Mesenchymal stem cell (in vitro differentiated cells and primary cell): Measurements from ENCODE around the gene MAFB.
A peak's percentile ranks its signal among the peaks of the same experiment; 100 is the strongest.

ENCODE experiments used
- DNase-seq: peaks from one replicate; pipeline ENCODE4 v3.0.0-alpha.2; 2013
- H2AFZ ChIP-seq: one replicate; pipeline ENCODE4 v1.6.1; 2013; ENCODE audit warnings: low read depth, mild to moderate bottlenecking, control low read depth, inconsistent platforms, low read length, moderate library complexity
- H2AK5ac ChIP-seq: 2 replicates; pipeline ENCODE4 v1.6.1; 2013; ENCODE audit warnings: low read length, moderate library complexity, mild to moderate bottlenecking, inconsistent platforms; ENCODE audit not compliant: severe bottlenecking
- H2BK120ac ChIP-seq: one replicate; pipeline ENCODE4 v1.6.1; 2013; ENCODE audit warnings: low read depth, mild to moderate bottlenecking, inconsistent platforms, low read length, moderate library complexity
- H2BK12ac ChIP-seq, 2 experiments: one replicate each; pipeline ENCODE4 v1.6.1; 2013; ENCODE audit warnings: inconsistent platforms in 2 of 2, low read length in 2 of 2, mild to moderate bottlenecking in 2 of 2, moderate library complexity in 2 of 2, control low read depth in 1 of 2
- H2BK15ac ChIP-seq: one replicate; pipeline ENCODE4 v1.6.1; 2013; ENCODE audit warnings: mild to moderate bottlenecking, low read depth, inconsistent platforms; ENCODE audit not compliant: poor library complexity, severe bottlenecking
- H2BK5ac ChIP-seq: 2 replicates; pipeline ENCODE4 v1.6.1; 2013; ENCODE audit warnings: low read depth, mild to moderate bottlenecking, low read length, control low read depth, inconsistent platforms; ENCODE audit not compliant: poor library complexity, severe bottlenecking
- H3K14ac ChIP-seq, 2 experiments: one replicate each; pipeline ENCODE4 v1.6.1; 2013; ENCODE audit warnings: inconsistent platforms in 2 of 2, low read length in 2 of 2, control low read depth in 1 of 2, mild to moderate bottlenecking in 1 of 2, moderate library complexity in 1 of 2
- H3K18ac ChIP-seq, 2 experiments: one replicate each; pipeline ENCODE4 v1.6.1; 2013; ENCODE audit warnings: inconsistent platforms in 2 of 2, low read length in 2 of 2, control low read depth in 1 of 2, low read depth in 1 of 2, mild to moderate bottlenecking in 1 of 2
- H3K23ac ChIP-seq, 2 experiments: one replicate each; pipeline ENCODE4 v1.6.1; 2013; ENCODE audit warnings: inconsistent platforms in 2 of 2, low read length in 2 of 2, mild to moderate bottlenecking in 2 of 2, moderate library complexity in 2 of 2, control low read depth in 1 of 2
- H3K27ac ChIP-seq: 2 replicates; pipeline ENCODE4 v1.5.1; 2013; ENCODE audit warnings: mild to moderate bottlenecking, moderate library complexity, low read length, control low read depth, inconsistent platforms; ENCODE audit not compliant: poor library complexity, severe bottlenecking
- H3K27me3 ChIP-seq, 2 experiments: 2 replicates each; pipeline versions ENCODE4 v1.6.1 to v1.7.0; 2013; ENCODE audit warnings: low read length in 2 of 2, mild to moderate bottlenecking in 2 of 2, moderate library complexity in 2 of 2, control low read depth in 1 of 2, inconsistent platforms in 1 of 2; ENCODE audit not compliant: control insufficient read depth in 1 of 2, insufficient read depth in 1 of 2
- H3K36me3 ChIP-seq, 2 experiments: 2 replicates each; pipeline versions ENCODE4 v1.6.1 to v1.7.0; 2013; ENCODE audit warnings: low read length in 2 of 2, control low read depth in 1 of 2, inconsistent platforms in 1 of 2, low read depth in 1 of 2, mild to moderate bottlenecking in 1 of 2; ENCODE audit not compliant: insufficient read depth in 2 of 2, control insufficient read depth in 1 of 2
- H3K4ac ChIP-seq, 2 experiments: one replicate each; pipeline ENCODE4 v1.6.1; 2013; ENCODE audit warnings: inconsistent platforms in 2 of 2, low read length in 2 of 2, mild to moderate bottlenecking in 2 of 2, moderate library complexity in 2 of 2, control low read depth in 1 of 2, low read depth in 1 of 2
- H3K4me1 ChIP-seq: 2 replicates; pipeline ENCODE4 v1.6.1; 2013; ENCODE audit warnings: low read depth, low read length, control low read depth; ENCODE audit not compliant: control insufficient read depth, insufficient read depth
- H3K4me2 ChIP-seq: 2 replicates; pipeline ENCODE4 v1.6.1; 2013; ENCODE audit warnings: low read length, mild to moderate bottlenecking, inconsistent platforms; ENCODE audit not compliant: poor library complexity, severe bottlenecking
- H3K4me3 ChIP-seq, 2 experiments: 2 replicates each; pipeline versions ENCODE4 v1.5.1 to v1.7.0; 2013; ENCODE audit warnings: low read length in 2 of 2, mild to moderate bottlenecking in 2 of 2, control low read depth in 1 of 2, low read depth in 1 of 2; ENCODE audit not compliant: insufficient read depth in 1 of 2
- H3K79me1 ChIP-seq: replicated peaks from 2 replicates; pipeline ENCODE4 v1.6.1; 2013; ENCODE audit warnings: mild to moderate bottlenecking, control low read depth, low read length, inconsistent platforms; ENCODE audit not compliant: poor library complexity, severe bottlenecking
- H3K9ac ChIP-seq: 2 replicates; pipeline ENCODE4 v1.7.0; 2013; ENCODE audit warnings: mild to moderate bottlenecking, low read length, moderate library complexity
- H3K9me3 ChIP-seq: 2 replicates; pipeline ENCODE4 v1.7.0; 2013; ENCODE audit warnings: mild to moderate bottlenecking, low read length; ENCODE audit not compliant: control insufficient read depth
- H4K8ac ChIP-seq: one replicate; pipeline ENCODE4 v1.6.1; 2013; ENCODE audit warnings: inconsistent platforms, mild to moderate bottlenecking, low read length, moderate library complexity
- H4K91ac ChIP-seq: one replicate; pipeline ENCODE4 v1.6.1; 2013; ENCODE audit warnings: mild to moderate bottlenecking, low read length, inconsistent platforms
- WGBS: methylation state at CpG from one replicate; pipeline ENCODE4 v1.1.7; 2013; ENCODE audit warnings: mixed read lengths; 5-methylcytosine and 5-hydroxymethylcytosine counted together

Gene MAFB

GRCh38 chr20:40692240-40693011, 3.4 kb upstream of the MAFB start:
- Histone ChIP-seq H3K4me3 (no peak overlapping the region), H3K4ac (no peak overlapping the region), H3K27ac (no peak overlapping the region), H3K23ac (peak overlapping the region in 1 of 2 experiments; percentile 26), H4K91ac (no peak overlapping the region), H2BK5ac (no peak overlapping the region), H3K79me1 (no peaks in the 10 kb centered on the region), H3K14ac (no peak overlapping the region), H3K18ac (no peak overlapping the region), H3K4me2 (no peak overlapping the region), H2AK5ac (no peak overlapping the region), H3K9ac (no peak overlapping the region), H3K4me1 (peaks cover 29% of the 10 kb centered on the region), H2BK12ac (no peak overlapping the region), H3K27me3 (peaks cover 47 to 80% of the 10 kb centered on the region in 2 experiments), H4K8ac (no peak overlapping the region), H3K9me3 (no peaks in the 10 kb centered on the region), H2BK15ac (no peak overlapping the region), H2AFZ (no peak overlapping the region), H3K36me3 (peaks cover 0 to 3% of the 10 kb centered on the region in 2 experiments), H2BK120ac (no peak overlapping the region)
- 10% methylated on average over 50 of the region's 52 CpGs for WGBS
- no peak for DNase-seq

- H2AFZ ChIP-seq = no peak overlapping the region
- H2BK15ac ChIP-seq = no peak overlapping the region
- no peak overlapping the region for H4K8ac ChIP-seq
- H3K14ac ChIP-seq = no peak overlapping the region
- H2BK120ac ChIP-seq = no peak overlapping the region
- WGBS = 12% methylated on average over 29 of the region's 29 CpGs
- no peak overlapping the region for H3K27ac ChIP-seq
- no peak overlapping the region for H2BK5ac ChIP-seq
- H4K91ac ChIP-seq = no peak overlapping the region
- H3K36me3 ChIP-seq = peaks cover 0 to 3% of the 10 kb centered on the region in 2 experiments
- H3K9ac ChIP-seq = no peak overlapping the region
- no peaks in the 10 kb centered on the region for H3K79me1 ChIP-seq
- no peak for DNase-seq
- no peaks in the 10 kb centered on the region for H3K9me3 ChIP-seq
- H2BK12ac ChIP-seq = no peak overlapping the region
- peaks cover 30% of the 10 kb centered on the region for H3K4me1 ChIP-seq
- no peak overlapping the region for H3K4me3 ChIP-seq
- peaks cover 41 to 83% of the 10 kb centered on the region in 2 experiments for H3K27me3 ChIP-seq
- no peak overlapping the region for H3K18ac ChIP-seq
- H2AK5ac ChIP-seq = no peak overlapping the region
- no peak overlapping the region for H3K4ac ChIP-seq
- H3K23ac ChIP-seq = no peak overlapping the region
- H3K4me2 ChIP-seq = no peak overlapping the region
Measured at GRCh38 chr20:40691566-40692239, 2.7 kb upstream of the MAFB start.

- Histone ChIP-seq H3K4me3 (peak overlapping the region in 1 of 2 experiments; percentile 87), H4K8ac (no peak overlapping the region), H3K4ac (no peak overlapping the region), H3K36me3 (peaks cover 3 to 4% of the 10 kb centered on the region in 2 experiments), H2BK120ac (no peak overlapping the region), H3K18ac (no peak overlapping the region), H3K27me3 (peaks cover 40 to 85% of the 10 kb centered on the region in 2 experiments), H3K23ac (no peak overlapping the region), H2AK5ac (no peak overlapping the region), H3K4me2 (no peak overlapping the region), H4K91ac (no peak overlapping the region), H3K4me1 (peaks cover 30% of the 10 kb centered on the region), H2AFZ (no peak overlapping the region), H3K14ac (no peak overlapping the region), H2BK12ac (no peak overlapping the region), H3K9ac (peak overlapping the region; percentile 88), H3K27ac (no peak overlapping the region), H3K79me1 (no peaks in the 10 kb centered on the region), H2BK15ac (no peak overlapping the region), H3K9me3 (no peaks in the 10 kb centered on the region), H2BK5ac (no peak overlapping the region)
- no peak for DNase-seq
- WGBS = 8% methylated on average over 30 of the region's 45 CpGs
Measured at GRCh38 chr20:40690836-40691565, 2.0 kb upstream of the MAFB start.
